ENCODE measurements around the gene PRKCA.

DNA sequence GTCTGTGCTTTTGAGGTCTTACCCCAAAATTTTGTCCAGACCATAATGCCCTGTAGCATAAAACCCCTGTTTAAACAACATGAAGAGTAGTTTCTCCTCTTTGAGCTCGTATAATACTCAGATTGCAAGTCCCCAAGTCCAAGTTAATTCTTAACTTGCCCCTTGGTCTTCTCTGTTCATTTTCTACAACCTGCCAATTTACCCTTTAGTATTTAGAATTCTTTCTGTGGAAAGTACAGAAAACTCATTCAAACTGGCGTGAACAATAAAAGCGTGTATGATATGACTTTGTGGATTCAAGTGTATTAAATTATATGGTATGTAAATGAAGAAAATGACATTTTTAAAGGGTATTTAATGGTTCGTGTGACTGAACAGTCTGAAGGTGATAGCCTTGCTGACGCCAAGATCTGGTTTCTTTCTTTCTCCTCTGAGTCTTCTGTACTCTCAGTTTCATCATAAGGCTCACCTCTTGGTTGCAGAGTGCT, 185.6 kb downstream of the PRKCA start:
- TF ChIP-seq, protein P1, sequence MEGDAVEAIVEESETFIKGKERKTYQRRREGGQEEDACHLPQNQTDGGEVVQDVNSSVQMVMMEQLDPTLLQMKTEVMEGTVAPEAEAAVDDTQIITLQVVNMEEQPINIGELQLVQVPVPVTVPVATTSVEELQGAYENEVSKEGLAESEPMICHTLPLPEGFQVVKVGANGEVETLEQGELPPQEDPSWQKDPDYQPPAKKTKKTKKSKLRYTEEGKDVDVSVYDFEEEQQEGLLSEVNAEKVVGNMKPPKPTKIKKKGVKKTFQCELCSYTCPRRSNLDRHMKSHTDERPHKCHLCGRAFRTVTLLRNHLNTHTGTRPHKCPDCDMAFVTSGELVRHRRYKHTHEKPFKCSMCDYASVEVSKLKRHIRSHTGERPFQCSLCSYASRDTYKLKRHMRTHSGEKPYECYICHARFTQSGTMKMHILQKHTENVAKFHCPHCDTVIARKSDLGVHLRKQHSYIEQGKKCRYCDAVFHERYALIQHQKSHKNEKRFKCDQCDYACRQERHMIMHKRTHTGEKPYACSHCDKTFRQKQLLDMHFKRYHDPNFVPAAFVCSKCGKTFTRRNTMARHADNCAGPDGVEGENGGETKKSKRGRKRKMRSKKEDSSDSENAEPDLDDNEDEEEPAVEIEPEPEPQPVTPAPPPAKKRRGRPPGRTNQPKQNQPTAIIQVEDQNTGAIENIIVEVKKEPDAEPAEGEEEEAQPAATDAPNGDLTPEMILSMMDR (IDR thresholded peaks at IDR 0.05): no peak
- no peak for TF ChIP-seq POLR2A (IDR thresholded peaks at IDR 0.05)

All from uterus (tissue), 2 donors.